Peyer's patch (tissue), 4 donors: ENCODE results near the gene FARS2.

Experiments used
- CTCF ChIP-seq, 6 experiments: fragments of 450-650 bp in 4 of 6; fragments of 200-600 bp in 2 of 6; sonication (generic) in 1 of 6; IDR thresholded peaks; one replicate each; pipeline ENCODE4 v1.5.1; 2017 to 2019; ENCODE audit warnings: antibody characterized with exemption in 6 of 6, mild to moderate bottlenecking in 3 of 6, moderate library complexity in 1 of 6
- POLR2A ChIP-seq, 2 donors: fragments of 450-650 bp; IDR thresholded peaks; one replicate each; pipeline ENCODE4 v1.5.1; 2017; ENCODE audit warnings: antibody characterized with exemption in 2 of 2, mild to moderate bottlenecking in 2 of 2, moderate library complexity in 2 of 2

GRCh38 chr6:5657684-5658430, 396.5 kb downstream of the FARS2 start:
- TF ChIP-seq CTCF (IDR thresholded peaks at IDR 0.05) (no peak), POLR2A (IDR thresholded peaks at IDR 0.05) (no peak)
